Activated CD4-positive, CD25-positive, alpha-beta regulatory T cell treated with anti-CD3 and anti-CD28 coated beads, Interleukin-2, amount 50 U/mL, for 72 hours (primary cell): Measurements from ENCODE around the gene ARHGAP26.

Experiments
- DNase-seq: peaks from one replicate; pipeline ENCODE4 v3.0.0; 2021

ARHGAP26 gene, protein sequence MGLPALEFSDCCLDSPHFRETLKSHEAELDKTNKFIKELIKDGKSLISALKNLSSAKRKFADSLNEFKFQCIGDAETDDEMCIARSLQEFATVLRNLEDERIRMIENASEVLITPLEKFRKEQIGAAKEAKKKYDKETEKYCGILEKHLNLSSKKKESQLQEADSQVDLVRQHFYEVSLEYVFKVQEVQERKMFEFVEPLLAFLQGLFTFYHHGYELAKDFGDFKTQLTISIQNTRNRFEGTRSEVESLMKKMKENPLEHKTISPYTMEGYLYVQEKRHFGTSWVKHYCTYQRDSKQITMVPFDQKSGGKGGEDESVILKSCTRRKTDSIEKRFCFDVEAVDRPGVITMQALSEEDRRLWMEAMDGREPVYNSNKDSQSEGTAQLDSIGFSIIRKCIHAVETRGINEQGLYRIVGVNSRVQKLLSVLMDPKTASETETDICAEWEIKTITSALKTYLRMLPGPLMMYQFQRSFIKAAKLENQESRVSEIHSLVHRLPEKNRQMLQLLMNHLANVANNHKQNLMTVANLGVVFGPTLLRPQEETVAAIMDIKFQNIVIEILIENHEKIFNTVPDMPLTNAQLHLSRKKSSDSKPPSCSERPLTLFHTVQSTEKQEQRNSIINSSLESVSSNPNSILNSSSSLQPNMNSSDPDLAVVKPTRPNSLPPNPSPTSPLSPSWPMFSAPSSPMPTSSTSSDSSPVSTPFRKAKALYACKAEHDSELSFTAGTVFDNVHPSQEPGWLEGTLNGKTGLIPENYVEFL

DNA sequence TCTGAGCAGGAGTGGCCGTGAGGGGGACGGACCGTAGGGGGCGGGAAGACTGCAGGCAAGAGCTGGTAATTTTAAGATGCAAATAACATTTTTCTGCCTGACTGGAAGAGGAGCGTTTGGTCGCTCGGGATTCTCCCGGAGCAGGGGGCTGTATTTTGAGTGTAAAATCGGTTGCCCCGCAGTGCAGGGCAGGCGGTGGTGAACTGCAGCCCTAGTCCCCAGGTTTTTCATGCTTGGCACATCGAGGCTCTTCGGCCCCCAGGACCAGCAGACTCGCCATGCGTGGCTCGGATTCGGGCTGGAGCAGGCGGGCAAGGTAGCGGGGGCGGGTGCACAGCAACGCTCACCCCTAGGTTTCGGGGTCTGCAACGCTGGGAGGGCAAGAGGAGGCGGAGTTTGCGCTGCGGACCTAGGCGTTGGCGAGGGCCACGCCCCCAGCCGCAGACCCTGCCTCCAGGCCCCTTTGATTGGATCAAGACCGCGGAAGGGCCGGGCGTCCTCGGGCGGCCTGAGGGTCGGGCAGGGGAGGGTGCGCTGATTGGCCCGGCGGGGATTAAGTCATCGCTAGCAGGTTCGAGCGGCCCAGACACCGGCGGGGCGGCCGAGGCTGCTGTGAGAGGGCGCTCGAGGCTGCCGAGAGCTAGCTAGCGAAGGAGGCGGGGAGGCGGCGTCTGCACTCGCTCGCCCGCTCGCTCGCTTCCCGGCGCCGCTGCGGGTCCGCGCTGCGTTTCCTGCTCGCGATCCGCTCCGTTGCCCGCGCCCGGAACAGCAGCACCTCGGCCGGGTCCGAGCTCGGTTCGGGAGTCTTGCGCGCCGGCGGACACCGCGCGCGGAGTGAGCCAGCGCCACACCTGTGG, at the start of gene ARHGAP26:
TSS of gene ARHGAP26 (plus strand) at position 585 of the 857 bp plus-strand sequence. CDS start 385 bp downstream, outside the sequence.
- DNase-seq: peak; percentile 87

DNA sequence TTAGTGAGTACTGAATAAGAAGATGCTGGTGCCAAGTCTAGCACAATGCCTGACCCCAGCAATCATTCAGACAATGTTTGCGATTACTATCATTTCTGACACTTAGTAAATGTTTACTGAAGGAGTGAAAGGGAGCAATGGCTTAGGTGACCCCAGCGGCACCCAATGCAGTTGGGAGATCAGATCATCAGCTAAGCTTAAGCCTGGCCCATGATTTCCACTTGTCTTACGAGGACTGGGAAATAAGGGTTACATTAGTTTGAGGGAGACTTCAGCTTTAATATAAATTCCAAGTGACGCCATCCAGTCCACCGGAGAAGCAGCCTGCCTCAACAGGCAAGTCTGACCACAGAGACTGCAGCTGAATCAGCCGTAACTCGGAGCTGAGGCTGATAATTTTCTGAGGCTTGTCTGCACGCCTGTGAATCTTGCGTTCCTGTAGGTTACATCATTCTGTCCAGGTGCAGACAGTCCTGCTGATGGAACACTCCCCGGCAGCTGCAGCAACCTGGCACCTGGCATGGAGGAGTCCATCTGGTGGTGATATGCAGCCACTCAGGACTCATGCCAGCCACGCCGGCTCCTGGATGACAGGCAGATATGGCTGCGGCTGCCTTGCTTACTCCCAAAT, 49.4 kb upstream of the ARHGAP26 start:
- DNase-seq: no peak

DNA sequence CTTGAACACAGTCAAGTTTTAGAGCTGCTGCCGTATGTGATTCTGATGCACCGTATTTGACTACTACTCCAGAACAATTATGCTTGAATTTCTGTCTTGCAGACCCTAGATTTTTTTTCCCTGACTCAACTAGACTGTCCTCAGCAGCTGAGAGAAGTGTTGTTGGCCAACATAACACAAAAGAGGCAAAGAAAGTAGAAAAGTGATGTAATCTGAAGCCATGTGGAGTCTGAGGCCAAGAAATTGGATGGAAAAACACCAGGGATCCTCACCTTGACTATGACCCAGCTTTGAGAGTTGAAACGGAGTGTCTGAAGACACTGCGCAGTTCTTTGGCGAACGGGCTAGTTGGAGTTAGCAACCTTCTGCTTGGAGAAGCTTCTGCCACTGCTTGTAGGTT, 48.0 kb upstream of the ARHGAP26 start:
- DNase-seq: no peak

DNA sequence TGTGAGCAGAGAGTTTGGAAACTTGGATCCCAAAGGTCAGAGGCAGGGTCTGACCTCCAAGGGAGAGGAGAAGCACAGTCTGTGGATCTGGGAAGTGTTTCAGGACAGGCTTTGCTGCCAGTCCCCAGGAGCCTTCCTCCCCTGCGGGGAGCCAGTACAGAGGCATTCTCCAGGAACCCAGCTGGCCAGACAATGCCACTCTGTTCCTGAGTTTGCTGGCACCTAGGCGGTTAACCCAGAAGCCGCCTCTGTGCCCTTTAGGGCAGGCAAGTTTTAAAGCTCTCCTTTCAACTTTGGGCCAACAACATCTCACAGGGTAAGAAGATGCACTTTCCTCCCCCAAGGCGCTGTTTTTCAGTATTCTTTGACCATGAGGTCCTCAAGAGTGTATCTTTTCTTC, 47.3 kb upstream of the ARHGAP26 start:
- DNase-seq: no peak

DNA sequence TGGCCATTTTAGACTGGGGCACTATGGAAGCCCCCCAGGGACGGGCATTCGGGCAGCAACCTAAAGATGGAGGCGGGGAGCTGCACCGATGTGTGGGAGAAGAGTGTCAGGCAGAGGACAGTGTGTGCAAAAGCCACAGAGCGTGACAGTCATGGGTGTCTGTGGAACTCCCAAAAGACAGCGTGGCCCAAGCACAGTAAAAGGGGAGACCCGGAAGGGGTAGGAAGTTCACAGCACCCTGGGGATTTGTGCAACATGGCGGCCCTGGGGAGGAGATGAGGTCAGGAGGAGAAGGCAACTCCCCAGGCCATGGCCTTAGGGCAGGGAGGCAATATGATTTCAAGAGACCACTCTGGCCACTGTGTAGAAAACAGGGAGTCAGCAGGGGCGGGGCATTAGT, 45.4 kb upstream of the ARHGAP26 start:
- DNase-seq: no peak

DNA sequence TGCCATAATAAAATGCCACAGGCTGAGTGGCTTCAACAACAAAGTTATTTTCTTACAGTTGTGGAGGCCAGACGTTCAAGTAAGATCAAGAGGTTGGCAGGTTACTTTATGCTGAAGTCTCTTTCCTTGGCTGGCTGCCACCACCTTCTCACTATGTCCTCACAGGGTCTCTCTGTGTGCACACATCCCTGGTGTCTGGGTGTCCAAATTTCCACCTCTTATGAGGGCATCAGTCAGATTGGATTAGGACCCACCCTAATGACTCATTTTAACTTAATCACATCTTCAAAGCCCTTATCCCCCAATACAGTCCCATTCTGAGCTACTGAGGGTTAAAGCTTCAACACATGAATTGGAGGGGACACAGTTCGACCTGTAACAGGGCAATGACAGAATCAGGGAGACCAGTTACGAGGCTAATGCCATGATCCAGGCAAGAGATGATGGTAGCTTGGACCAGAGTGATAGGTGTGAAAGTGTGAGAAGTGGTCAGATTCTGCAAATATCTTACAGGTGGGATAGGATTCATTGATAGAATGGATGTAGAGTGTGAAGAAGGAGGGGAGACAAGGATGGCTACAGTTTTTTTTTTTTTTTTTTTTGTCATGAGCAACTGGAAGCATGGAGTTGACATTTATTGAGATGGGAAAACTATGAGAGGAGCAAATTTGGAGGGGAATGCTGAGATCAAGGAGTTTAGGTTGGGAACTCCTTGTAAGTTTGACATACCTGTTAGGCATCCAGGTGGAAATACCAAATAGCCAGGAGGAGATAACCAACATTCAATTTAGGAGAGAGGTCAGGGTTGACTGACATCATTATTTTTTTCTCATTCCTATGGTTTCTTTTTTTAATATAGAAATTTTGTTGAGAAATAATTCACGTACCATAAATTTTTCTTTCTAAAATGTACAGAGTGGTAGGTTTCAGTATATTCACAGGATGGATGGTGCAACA, 44.7 kb upstream of the ARHGAP26 start:
- DNase-seq: no peak

DNA sequence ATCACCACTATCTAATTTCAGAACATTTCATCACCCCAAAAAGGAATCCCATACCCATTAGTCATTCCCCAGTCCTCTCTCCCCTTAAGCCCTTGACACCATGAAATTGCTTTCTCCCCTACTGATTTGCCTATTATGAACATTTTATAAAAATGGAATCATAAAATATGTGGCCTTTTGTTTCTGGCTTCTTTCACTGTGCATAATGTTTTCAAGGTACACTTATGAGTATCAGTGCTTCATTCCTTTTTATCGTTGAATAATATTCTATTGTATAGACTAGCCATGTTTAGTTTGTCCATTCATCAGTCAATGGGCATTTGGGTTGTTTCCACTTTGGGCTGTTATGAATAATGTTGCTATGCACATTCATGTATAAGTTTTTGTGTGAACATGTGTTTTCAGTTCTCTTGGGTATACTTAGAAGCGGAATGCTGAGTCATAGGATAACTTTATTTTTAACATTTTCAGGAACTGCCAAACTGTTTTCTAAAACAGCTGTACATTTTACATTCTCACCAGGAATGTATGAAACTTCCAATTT, 43.9 kb upstream of the ARHGAP26 start:
- DNase-seq: no peak

DNA sequence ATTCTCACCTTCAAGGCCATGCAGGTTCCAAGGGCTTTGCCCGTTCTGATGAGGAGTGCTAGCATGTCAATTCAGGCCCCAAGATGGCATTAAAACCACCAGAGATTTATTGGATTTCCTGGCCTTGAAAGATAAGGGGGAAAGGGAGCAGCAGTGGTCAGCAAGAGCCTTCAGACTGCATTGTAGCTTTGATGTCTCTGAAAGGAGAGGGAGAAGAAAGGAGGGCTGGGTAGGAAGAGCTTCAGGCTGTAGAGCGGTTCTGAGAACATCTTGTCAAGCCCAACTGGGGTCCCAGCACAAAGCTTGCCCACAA, 42.5 kb upstream of the ARHGAP26 start:
- DNase-seq: no peak

DNA sequence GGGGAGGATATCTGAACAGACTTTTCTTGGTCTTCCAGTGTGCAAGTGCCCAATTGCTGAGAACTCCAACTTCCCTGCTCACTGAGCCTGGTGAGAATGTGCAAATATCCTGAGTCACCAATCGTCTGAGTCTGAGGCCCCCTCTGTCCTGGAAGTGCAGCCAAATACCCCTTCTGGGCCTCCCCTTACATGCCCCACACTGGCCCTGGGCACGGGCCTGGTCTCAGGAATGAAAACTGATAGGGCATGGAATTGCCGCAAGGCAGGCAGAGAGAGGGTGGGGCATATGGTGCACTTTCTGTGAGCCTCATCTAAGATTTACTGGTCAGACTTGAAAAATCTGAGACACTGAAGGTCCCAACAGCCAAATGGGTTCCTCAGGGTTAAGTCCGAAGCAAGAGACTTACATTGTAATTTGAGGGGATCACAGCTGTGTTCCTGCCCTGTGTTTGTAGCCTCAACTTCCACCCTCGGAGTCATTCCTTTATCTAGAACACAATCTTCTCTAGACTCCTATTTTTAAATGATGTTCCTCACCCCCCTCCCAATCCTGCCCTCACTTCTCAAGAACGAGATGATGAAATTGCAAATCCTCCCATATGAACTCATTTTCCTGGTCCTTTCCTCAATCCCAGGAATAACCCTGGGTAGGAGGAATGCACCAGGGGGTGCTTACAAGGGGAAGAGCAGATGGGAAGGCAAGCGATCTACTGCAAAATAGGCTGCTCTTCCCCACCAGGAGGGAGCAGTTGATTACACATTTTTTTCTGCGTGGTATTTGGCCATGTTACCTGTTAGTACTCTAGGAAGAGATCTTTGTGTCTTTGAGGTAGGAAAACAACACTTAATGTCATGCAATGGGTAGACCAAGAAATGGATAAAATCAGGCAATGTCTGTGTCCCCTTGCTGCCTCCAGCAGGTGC, 34.6 kb upstream of the ARHGAP26 start:
- DNase-seq: no peak

DNA sequence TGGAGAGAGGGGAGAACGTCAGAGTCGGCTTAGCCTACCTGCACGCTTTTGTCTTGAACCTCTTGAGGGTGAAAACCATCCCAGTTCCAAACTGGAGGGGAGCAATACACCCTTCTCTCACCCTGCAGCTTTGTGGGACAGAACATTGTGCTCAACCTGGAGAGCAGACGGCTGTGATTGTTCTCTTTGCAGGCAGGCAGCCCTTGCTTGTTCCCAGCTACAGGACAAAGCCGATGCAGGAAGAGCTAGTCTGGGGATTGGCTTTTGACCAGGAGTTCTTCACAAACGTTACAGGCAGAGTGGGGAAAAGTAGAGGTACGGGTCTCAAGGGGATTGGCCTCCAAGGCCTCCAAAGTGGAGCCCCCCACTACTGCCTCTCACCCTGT, 33.9 kb upstream of the ARHGAP26 start:
- no peak for DNase-seq

DNA sequence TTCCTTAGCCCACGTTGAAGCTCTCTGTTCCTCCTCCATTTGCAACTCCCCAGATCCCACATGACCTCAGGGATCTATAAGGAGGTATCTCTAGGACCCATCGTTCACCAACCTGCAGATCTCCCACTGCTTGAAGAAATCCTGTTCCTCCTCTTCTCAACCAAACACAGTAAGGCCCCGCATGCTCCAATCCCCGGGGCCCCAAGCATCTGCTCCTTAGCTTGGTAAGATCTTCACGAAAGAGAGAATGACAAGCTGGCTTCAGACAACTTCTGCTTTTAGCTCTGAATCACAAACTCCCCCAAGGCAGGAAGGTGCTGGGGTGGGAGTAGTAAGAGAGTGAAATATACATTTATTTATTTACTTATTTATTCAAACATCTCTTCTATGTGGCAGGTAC, 33.0 kb upstream of the ARHGAP26 start:
- no peak for DNase-seq

DNA sequence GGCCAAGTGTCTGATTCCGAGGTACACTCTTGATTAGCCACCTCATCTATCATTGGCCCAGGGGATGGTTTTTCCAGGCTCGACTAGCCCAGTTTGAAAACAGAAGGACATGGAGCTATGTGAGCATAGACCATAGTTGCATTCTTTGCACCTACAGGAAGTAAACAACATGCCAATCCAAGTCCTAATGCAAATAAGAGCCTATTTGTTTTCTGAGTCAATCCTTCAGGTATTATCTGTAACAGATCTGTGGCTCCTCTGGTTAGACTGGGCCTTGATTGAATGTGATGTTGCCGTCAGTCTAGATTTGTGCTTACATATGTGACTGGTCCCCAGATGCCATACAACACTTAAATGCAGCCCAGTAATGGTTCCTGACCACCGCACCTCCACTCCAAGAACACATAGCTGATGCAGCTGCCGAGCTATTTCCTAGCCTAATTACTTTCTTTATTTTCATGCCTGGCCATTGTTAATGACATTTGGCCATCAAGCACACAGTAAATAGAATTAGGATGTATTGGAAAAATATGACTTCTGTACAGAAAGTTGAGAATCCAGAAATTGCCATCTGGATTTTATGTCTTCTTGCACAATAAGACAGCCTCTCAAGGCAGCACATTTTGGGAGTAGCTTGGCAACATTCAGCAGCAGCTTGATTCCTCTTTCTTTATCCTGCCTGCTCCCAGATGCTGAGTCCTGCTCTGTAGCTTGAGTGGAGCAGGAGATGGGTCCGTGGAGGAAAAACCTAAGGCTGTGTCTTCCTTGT, 29.5 kb upstream of the ARHGAP26 start:
- DNase-seq: no peak

DNA sequence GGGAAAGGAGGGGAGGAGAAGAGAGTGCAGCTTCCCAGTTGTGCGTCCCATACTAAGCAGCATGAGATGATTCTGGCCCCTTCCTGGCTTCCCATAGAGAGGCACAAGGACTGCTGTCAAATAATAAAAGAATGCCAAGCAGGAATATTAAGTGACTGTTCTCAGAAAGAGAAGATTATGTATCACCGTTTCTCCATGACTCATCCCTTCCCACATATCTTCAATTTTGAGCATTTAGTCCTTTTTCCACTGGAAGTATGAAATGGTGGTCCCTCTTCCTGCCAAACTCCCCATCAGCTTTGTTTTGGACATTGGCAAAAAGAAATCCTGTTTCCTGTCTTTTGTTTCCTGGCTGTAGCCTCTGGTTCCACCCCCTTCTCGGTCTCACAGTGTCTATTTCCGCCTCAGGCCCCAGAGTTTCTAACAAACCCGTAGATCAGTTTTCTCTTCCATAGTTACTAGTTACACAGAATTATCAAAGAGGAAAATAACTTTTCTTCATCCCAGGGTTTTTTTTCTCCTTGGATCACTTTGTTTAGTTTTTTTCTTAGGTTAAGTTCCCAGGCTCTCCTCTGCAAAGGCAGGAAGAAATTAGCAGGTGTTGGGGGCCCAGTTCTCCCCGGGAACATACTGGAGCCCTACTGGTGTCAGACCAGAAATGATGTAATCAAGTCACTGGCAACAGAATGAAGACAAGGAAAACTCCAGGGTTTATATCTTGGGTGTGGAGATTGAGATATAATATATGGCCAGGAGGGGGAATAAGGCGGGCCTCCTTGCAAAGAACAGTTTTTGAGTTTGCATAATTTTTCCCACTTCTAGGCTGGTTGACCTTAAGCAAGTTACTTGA, 26.4 kb upstream of the ARHGAP26 start:
- DNase-seq: no peak

DNA sequence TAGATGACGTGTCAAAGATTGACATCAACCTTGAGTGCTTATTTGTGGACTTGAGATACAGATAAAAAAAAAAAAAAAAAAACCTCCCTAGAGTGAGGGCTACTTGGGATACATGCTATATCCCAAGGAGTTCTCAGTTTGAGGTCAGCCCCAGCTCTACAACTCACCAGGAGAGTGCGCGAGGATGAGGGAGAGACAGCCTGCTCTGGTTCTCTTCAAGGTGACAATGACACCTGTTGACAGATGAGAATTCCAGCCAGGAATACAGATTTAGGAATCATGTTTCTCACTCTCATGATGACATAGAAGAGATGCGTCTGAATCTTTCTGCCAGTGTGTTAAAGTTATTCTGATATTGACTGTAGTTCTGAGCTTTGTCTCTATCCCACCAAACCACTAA, 24.9 kb upstream of the ARHGAP26 start:
- no peak for DNase-seq

DNA sequence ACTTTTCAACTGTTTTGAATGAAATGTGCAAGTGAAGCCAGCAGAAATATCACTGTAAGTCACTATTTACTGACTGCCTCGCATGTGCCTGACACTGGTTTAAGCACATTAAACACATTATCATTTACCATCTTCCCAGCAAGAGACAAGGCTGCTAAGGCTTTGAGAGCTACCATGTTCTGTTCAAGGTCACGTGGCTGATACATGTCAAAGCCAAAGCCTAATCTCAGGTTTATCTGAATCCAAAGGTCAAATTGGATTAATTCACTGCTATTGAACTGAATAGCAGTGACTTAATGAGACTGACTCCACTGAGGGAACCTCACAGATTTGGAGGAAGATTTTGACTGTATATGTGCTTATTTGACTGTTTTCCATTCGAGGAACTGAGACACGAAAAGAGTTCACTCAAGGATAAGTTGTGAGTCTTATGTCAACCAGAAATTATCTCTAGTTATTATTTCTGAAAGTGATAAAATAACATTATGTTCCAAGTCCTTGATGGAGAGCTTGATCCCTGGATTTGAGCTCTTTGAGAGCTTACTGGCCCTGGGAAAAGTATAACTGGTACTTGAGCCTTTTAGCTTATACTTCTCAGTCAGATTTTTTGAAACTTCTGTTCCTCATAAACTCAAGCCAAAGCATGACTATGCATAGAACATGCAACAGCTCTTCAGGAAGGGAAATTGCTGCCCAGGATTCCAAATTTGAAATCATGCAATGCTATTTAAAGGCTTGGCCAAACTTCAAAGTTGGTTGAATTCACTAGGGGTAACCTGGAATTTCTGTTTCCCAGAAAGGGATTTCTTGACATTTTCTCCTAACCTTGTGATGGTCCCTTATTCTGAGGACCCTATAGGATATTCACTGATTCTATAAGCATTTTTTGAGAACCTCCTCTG, 23.4 kb upstream of the ARHGAP26 start:
- no peak for DNase-seq

DNA sequence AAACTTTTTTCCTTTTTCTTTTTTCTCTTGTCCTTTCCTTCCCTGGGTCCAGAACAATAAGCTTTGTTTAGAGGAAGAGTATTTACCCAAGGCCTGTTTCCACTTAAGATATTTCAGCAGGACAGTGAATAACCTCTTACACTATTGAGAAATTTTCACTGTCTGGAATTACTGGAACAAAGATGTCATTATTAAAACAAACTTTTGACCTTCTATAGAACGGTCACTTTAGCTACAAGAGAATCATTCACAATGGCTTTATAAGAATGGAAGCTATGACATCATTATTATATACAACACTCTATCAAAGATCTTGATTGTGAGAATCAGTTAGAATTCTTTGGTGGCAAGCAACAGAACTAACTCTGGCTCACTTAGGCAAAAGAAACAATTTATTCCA, 22.0 kb upstream of the ARHGAP26 start:
- DNase-seq: no peak

DNA sequence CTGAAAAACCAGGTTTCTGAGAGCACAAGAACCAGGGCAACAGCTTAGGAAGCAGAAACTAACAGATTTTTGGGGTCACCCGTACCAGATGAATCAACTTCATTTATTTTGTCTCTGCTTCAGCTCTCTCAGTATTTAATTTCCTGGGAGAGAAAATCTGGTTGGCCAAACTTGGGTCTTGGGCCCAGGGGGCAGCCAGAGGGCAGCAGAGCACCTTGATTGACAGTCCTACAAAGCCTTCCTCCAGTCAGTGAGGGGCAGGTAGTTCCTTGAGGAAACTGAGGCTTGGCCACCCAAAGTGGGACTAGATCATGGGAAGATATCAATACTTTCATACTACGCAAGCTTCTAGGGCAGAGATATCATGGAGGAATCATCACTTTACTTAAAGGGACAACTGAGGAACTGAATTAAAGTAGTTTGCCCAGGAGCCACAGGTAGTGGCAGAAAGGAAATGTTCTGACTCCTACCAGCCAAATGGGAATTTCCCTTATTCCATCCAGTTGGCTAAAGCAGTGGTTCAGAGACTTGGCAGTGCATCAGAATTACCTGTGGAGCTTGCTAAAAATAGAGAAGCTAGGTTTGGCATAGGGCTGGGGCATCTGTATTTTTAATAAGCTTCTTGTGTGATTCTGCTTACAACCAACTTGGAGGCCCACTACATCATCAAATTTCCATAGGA, 21.5 kb upstream of the ARHGAP26 start:
- peak; percentile 45 for DNase-seq
